ENCODE measurements around the gene ATP6V0A4. TPM values are rescaled to one million over a fixed set of nuclear protein-coding genes. Genes with fewer than 3 reads are reported as not detected.

ATP6V0A4 gene
- total RNA-seq, 2 donors from 2014 or later, result not detected

DNA sequence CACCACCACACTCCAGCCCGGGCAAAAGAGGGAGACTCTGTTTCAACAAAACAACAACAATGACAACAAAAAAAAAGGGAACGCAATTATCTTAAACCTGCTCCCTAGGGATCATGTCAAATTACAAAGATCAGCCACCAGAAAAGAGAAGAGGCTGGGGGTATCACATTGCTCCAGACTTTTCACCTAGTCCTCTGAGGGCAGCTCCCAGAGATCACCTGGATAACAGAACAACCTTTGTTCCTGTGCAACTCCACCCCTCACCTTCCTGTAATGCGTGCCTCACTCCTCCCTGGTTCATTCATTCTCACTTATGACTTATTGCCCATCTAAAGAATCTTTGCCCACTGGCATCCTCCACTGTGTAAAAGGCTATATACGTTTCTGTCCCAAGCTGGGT is 128.6 kb downstream of the ATP6V0A4 start:
- Histone ChIP-seq H3K9ac (ENCODE audit: low read depth in 2 of 2, low read length in 2 of 2) (no peak overlapping the region), H3K9me3 (no peaks in the 10 kb centered on the region), H3K4me3 (no peak overlapping the region), H3K4me1 (no peaks in the 10 kb centered on the region), H3K36me3 (no peaks in the 10 kb centered on the region), H3K27me3 (no peaks in the 10 kb centered on the region), H3K27ac (no peak overlapping the region)
- intact Hi-C loops (cut with DNase I), result no loop called here
- TF ChIP-seq, protein P1, sequence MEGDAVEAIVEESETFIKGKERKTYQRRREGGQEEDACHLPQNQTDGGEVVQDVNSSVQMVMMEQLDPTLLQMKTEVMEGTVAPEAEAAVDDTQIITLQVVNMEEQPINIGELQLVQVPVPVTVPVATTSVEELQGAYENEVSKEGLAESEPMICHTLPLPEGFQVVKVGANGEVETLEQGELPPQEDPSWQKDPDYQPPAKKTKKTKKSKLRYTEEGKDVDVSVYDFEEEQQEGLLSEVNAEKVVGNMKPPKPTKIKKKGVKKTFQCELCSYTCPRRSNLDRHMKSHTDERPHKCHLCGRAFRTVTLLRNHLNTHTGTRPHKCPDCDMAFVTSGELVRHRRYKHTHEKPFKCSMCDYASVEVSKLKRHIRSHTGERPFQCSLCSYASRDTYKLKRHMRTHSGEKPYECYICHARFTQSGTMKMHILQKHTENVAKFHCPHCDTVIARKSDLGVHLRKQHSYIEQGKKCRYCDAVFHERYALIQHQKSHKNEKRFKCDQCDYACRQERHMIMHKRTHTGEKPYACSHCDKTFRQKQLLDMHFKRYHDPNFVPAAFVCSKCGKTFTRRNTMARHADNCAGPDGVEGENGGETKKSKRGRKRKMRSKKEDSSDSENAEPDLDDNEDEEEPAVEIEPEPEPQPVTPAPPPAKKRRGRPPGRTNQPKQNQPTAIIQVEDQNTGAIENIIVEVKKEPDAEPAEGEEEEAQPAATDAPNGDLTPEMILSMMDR (IDR thresholded peaks at IDR 0.05), result no peak
- peak; percentile 32 for DNase-seq

DNA sequence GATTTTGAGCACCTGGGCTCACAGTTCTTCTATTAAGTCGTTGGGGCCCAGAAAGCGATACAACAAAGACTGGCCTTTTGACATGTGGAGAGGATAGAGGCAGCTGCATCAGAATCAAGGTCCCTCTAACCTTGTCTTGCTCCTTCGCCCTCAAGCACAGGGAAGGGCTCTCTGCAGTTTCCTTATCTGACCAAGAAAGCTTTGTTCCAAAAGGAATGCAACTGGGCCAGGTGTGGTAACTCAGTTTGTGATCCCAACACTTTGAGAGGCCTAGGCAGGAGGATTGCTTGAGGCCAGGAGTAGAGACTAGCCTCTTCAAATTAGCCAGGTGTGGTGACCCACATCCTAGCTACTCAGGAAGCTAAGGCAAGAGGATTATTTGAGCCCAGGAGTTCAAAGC is 129.1 kb downstream of the ATP6V0A4 start:
- H3K27ac ChIP-seq, result no peak overlapping the region

DNA sequence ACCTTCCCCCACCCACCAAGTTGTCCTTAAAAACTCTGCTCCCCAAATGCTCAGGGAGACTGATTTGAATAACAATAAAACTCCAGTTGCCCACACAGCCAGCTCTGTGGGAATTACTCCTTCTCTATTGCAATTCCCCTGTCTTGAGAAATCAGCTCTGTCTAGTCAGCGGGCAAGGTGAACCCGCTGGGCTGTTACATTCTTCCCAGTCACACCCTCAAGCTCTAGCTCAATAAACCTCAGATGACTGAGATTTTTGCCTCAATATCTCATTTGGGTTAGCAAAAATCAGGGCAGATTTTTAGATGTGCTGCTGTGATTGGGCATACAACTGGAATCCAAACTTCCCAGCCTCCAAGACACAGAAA is 129.8 kb downstream of the ATP6V0A4 start:
- Histone ChIP-seq H3K9ac (ENCODE audit: low read depth in 2 of 2, low read length in 2 of 2) (no peak overlapping the region), H3K4me1 (no peaks in the 10 kb centered on the region), H3K36me3 (no peaks in the 10 kb centered on the region), H3K4me3 (no peak overlapping the region), H3K27ac (no peak overlapping the region), H3K27me3 (no peaks in the 10 kb centered on the region), H3K9me3 (no peaks in the 10 kb centered on the region)
- intact Hi-C loops (cut with DNase I), result no loop called here
- TF ChIP-seq, protein P1 (IDR thresholded peaks at IDR 0.05), result no peak
- no peak for DNase-seq

More for the DNA sequence above, 129.1 kb downstream of the ATP6V0A4 start:
- Histone ChIP-seq H3K36me3 (no peaks in the 10 kb centered on the region), H3K4me1 (no peaks in the 10 kb centered on the region), H3K4me3 (no peak overlapping the region), H3K9ac (ENCODE audit: low read depth in 2 of 2, low read length in 2 of 2) (no peak overlapping the region), H3K9me3 (no peaks in the 10 kb centered on the region), H3K27me3 (no peaks in the 10 kb centered on the region)
- TF ChIP-seq, protein P1 (IDR thresholded peaks at IDR 0.05), result no peak
- intact Hi-C loops (cut with DNase I), result no loop called here
- DNase-seq, result no peak

DNA sequence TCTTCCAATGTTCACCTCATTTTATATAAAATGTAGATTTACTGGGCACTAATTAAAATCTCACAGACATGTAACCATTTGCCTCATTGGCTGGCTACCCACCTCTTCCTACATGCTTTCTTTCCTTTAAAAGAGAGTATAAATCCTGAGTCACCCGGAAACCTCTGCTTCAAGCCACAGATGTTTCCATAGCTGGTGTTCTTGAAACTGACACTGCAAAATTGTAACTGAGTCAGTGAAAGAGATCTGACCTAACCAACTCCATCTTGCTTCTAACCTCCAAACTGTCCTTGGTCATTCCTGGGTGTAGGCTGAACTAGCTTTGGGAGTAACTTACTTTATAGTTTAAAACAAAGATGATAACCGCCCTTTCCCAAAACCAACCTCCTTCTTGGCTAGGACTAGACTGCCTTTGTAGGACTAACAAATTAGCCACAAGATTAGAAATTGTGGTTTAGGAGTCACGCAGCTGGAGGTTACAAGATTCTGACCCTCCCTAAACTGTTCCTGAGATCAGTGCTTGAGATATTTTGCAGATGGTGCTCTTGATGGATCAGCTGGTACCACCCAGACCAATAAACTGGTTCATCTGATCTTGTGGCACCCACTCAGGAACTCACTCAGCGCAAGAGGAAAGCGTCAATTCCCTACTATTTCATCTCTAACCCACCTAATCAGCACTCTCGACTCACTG is 130.3 kb downstream of the ATP6V0A4 start:
- no peak overlapping the region for H3K27ac ChIP-seq
- TF ChIP-seq, protein P1 (IDR thresholded peaks at IDR 0.05), result no peak
- DNase-seq, result no peak
- no peak overlapping the region for H3K9ac ChIP-seq (ENCODE audit: low read depth in 2 of 2, low read length in 2 of 2)
- H3K27me3 ChIP-seq, result no peaks in the 10 kb centered on the region
- intact Hi-C loops (cut with DNase I), result no loop called here
- no peaks in the 10 kb centered on the region for H3K36me3 ChIP-seq
- H3K4me1 ChIP-seq, result no peaks in the 10 kb centered on the region
- no peak overlapping the region for H3K4me3 ChIP-seq
- H3K9me3 ChIP-seq, result no peaks in the 10 kb centered on the region

DNA sequence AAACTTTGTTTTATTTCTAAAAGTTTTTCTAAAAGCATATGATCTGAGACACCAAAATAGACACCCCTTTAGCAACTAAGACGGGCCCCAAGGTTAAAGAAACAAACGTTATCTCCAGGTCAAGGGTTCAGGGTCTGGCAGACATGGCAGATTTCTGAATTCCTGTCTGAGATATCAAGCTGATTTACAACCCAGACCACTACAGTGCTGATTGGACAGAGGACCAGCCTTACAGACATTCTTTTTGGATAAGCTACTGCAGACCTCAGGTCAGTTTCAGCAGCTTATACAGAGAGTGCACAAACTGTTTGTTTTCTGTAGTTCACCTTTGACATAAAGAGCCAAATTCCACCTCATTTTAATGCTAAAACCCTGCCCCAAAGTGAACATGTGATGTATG is 131.6 kb downstream of the ATP6V0A4 start:
- Histone ChIP-seq H3K4me1 (no peaks in the 10 kb centered on the region), H3K9me3 (no peaks in the 10 kb centered on the region), H3K27ac (no peak overlapping the region), H3K4me3 (no peak overlapping the region), H3K36me3 (no peaks in the 10 kb centered on the region), H3K27me3 (no peaks in the 10 kb centered on the region), H3K9ac (ENCODE audit: low read depth in 2 of 2, low read length in 2 of 2) (no peak overlapping the region)
- intact Hi-C loops (cut with DNase I), result no loop called here
- no peak for DNase-seq
- TF ChIP-seq, protein P1 (IDR thresholded peaks at IDR 0.05), result no peak
